Measurements from ENCODE around the gene SYT8. TPM values are rescaled to one million over a fixed set of nuclear protein-coding genes. Genes with fewer than 3 reads are reported as not detected.

The SYT8 gene
- total RNA-seq, 1 donor from 2014 or later: not detected

- Mint-ChIP-seq H3K9me3 (no peaks in the 10 kb centered on the region), H3K36me3 (ENCODE audit: low read depth) (no peaks in the 10 kb centered on the region), H3K4me3 (no peak overlapping the region), H3K27ac (no peak overlapping the region), H3K4me1 (no peaks in the 10 kb centered on the region), H3K27me3 (peaks cover 18% of the 10 kb centered on the region)
- ATAC-seq (ENCODE audit: low read depth) (no peak), DNase-seq (no peak)
- no peak for TF ChIP-seq CTCF (IDR thresholded peaks at IDR 0.05)
- ChIA-PET CTCF (interaction anchor here (9.6 kb wide), 1 partner anchor 133 kb away, joined by 252 read pairs; no protein-coding TSS in a partner anchor), POLR2A (no interaction called here)
- intact Hi-C loops (cut with micrococcal nuclease): no loop called here
Observed at GRCh38 chr11:1826552-1827094, 8.2 kb upstream of the SYT8 start.

- DNase-seq: no peak
- Mint-ChIP-seq H3K9me3 (no peaks in the 10 kb centered on the region), H3K27me3 (peaks cover 22% of the 10 kb centered on the region), H3K4me3 (no peak overlapping the region), H3K27ac (no peak overlapping the region), H3K4me1 (no peaks in the 10 kb centered on the region), H3K36me3 (ENCODE audit: low read depth) (no peaks in the 10 kb centered on the region)
- ATAC-seq (ENCODE audit: low read depth): no peak
- intact Hi-C loops (cut with micrococcal nuclease): no loop called here
- ChIA-PET CTCF (interaction anchor here (9.6 kb wide), 1 partner anchor 134 kb away, joined by 252 read pairs; no protein-coding TSS in a partner anchor), POLR2A (no interaction called here)
- TF ChIP-seq CTCF (IDR thresholded peaks at IDR 0.05): no peak
Observed at GRCh38 chr11:1827095-1827813, 7.5 kb upstream of the SYT8 start.

- peaks cover 23% of the 10 kb centered on the region for H3K27me3 Mint-ChIP-seq
- ATAC-seq (ENCODE audit: low read depth) (no peak), DNase-seq (no peak)
- intact Hi-C loops (cut with micrococcal nuclease): no loop called here
- H3K36me3 Mint-ChIP-seq (ENCODE audit: low read depth): no peaks in the 10 kb centered on the region
- H3K4me1 Mint-ChIP-seq: no peaks in the 10 kb centered on the region
- no peak overlapping the region for H3K4me3 Mint-ChIP-seq
- no peak for TF ChIP-seq CTCF (IDR thresholded peaks at IDR 0.05)
- CTCF ChIA-PET: interaction anchor here (1.3 to 9.6 kb wide), 3 partner anchors 135 to 324 kb away, joined by 3 to 252 read pairs (median 8); no protein-coding TSS in a partner anchor
- POLR2A ChIA-PET: no interaction called here
- H3K27ac Mint-ChIP-seq: no peak overlapping the region
- H3K9me3 Mint-ChIP-seq: no peaks in the 10 kb centered on the region
Observed at GRCh38 chr11:1827931-1828330, 6.9 kb upstream of the SYT8 start.

GRCh38 chr11:1828542-1828941, 6.2 kb upstream of the SYT8 start:
- H3K36me3 Mint-ChIP-seq (ENCODE audit: low read depth): no peaks in the 10 kb centered on the region

More at GRCh38 chr11:1828542-1828941, 6.2 kb upstream of the SYT8 start:
- H3K9me3 Mint-ChIP-seq: no peaks in the 10 kb centered on the region
- intact Hi-C loops (cut with micrococcal nuclease): no loop called here
- peaks cover 26% of the 10 kb centered on the region for H3K27me3 Mint-ChIP-seq
- H3K27ac Mint-ChIP-seq: no peak overlapping the region
- no peaks in the 10 kb centered on the region for H3K4me1 Mint-ChIP-seq
- DNase-seq (no peak), ATAC-seq (ENCODE audit: low read depth) (no peak)
- ChIA-PET POLR2A (no interaction called here), CTCF (interaction anchor here (1.3 to 9.6 kb wide), 3 partner anchors 135 to 323 kb away, joined by 3 to 252 read pairs (median 8); no protein-coding TSS in a partner anchor)
- no peak for TF ChIP-seq CTCF (IDR thresholded peaks at IDR 0.05)
- H3K4me3 Mint-ChIP-seq: no peak overlapping the region
